HG02885 (cell line): ENCODE measurements around the gene RGPD6.
A peak's percentile ranks its signal among the peaks of the same experiment; 100 is the strongest.
"Not testable (repeated sequence)": the region's sequence is repeated elsewhere in the genome, so short reads cannot be mapped to it uniquely, and the experiment has no call there.

Experiments used
- ATAC-seq: cut with Tn5 transposase; IDR thresholded peaks from one replicate; pipeline ENCODE4 v1.9.1; 2021; ENCODE audit warnings: mild to moderate bottlenecking; ENCODE audit not compliant: unreplicated experiment, poor library complexity

Gene RGPD6

GRCh38 chr2:110576763-110577416 is at the start of gene RGPD6:
RGPD6 (minus strand) TSS chr2:110577222; CDS start chr2:110577024, 198 bp downstream.
- peak; percentile 99 for ATAC-seq

GRCh38 chr2:110619326-110619939 is 42.4 kb upstream of the RGPD6 start:
- ATAC-seq: not testable (repeated sequence)

GRCh38 chr2:110613927-110614326 is 36.9 kb upstream of the RGPD6 start:
- ATAC-seq: not testable (repeated sequence)

- ATAC-seq: not testable (repeated sequence)
Observed at GRCh38 chr2:110610613-110611250, 33.7 kb upstream of the RGPD6 start.

GRCh38 chr2:110609843-110610612 is 33.0 kb upstream of the RGPD6 start:
- ATAC-seq: not testable (repeated sequence)

GRCh38 chr2:110608788-110609502 is 31.9 kb upstream of the RGPD6 start:
- ATAC-seq: peak; percentile 60

GRCh38 chr2:110605057-110605456 is 28.0 kb upstream of the RGPD6 start:
- ATAC-seq: not testable (repeated sequence)

GRCh38 chr2:110603917-110604591 is 27.0 kb upstream of the RGPD6 start:
- not testable (repeated sequence) for ATAC-seq

GRCh38 chr2:110602139-110602538 is 25.1 kb upstream of the RGPD6 start:
- not testable (repeated sequence) for ATAC-seq

GRCh38 chr2:110591973-110592372 is 15.0 kb upstream of the RGPD6 start:
- not testable (repeated sequence) for ATAC-seq

- ATAC-seq: not testable (repeated sequence)
Observed at GRCh38 chr2:110589677-110590330, 12.8 kb upstream of the RGPD6 start.

GRCh38 chr2:110588520-110588919 is 11.5 kb upstream of the RGPD6 start:
- not testable (repeated sequence) for ATAC-seq

GRCh38 chr2:110579216-110579965 is 2.4 kb upstream of the RGPD6 start:
- ATAC-seq: not testable (repeated sequence)

- ATAC-seq: peak; percentile 55
Observed at GRCh38 chr2:110578429-110578828, 1.4 kb upstream of the RGPD6 start.

GRCh38 chr2:110499755-110500377 is 77.2 kb downstream of the RGPD6 start:
- ATAC-seq: peak; percentile 90

- not testable (repeated sequence) for ATAC-seq
Observed at GRCh38 chr2:110496027-110496426, 81.0 kb downstream of the RGPD6 start.

GRCh38 chr2:110494488-110494887 is 82.5 kb downstream of the RGPD6 start:
- ATAC-seq: not testable (repeated sequence)

- not testable (repeated sequence) for ATAC-seq
Observed at GRCh38 chr2:110488991-110489390, 88.0 kb downstream of the RGPD6 start.
